Measurements from ENCODE around the gene PTK6.

PTK6 gene

DNA sequence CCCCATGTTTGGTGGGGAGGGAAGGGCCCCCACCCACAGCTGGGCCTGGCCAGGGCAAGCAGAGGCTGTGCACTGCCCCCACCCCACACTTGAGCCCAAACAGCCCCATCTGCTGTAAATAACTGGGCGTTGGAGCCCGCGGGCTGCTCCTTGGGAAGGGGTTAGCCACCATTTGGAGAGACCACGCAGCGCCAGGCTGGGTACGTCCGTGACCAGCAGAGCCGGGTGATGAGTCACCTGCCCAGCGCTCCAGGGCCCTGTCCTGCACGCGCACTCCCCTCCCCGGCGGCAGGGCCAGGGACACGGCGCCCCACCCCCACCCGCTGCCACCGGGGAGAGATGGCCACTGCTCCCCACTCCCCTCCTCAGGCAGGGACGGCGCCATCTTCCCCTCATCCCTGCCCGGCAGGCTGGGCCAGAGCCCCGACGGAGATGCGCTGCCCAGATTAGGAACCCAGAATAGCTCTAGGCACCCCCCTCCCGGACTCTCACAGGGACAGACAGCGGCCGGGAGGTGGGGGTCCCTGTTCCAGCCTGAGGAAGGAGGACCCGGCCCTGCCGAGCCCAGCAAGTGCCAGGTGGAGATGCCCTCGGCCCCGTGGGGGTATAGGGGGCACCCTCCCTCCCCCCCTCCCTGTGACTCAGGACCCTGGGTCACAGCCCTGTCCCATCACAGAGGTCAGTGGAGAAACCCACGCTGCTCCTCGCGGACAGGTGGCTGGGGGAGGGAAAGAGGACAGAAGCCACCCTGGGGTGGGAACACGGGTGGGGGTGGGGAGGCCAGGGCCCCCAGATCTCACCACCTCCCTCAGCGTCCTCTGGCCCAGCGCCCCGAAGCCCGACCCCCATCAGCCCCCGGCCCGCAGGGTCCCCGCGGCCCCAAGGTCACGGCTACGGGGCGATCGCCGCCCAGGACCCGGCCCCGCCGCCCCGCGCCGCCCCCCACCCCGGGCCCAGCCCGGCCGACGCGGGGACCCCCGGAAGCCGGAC, 38.9 kb downstream of the PTK6 start (continued):
- TF ChIP-seq ZNF398 (tag by site-specific recombination; IDR thresholded peaks at IDR 0.05): peak; percentile 80
- TF ChIP-seq KLF16 (tag by site-specific recombination; IDR thresholded peaks at IDR 0.05): peak; percentile 81
- TF ChIP-seq ZNF362 (tag by site-specific recombination; IDR thresholded peaks at IDR 0.05): no peak
- no peak for TF ChIP-seq FEZF1 (tag by site-specific recombination; IDR thresholded peaks at IDR 0.05)
- no peak for TF ChIP-seq ZNF133 (tag by site-specific recombination; IDR thresholded peaks at IDR 0.05)
- peak; percentile 88 for TF ChIP-seq ZEB2 (tag by site-specific recombination; IDR thresholded peaks at IDR 0.05)
- TF ChIP-seq GLIS2 (tag by site-specific recombination; IDR thresholded peaks at IDR 0.05): peak; percentile 72
- no peak for TF ChIP-seq ZNF37A (tag by site-specific recombination; IDR thresholded peaks at IDR 0.05)
- TF ChIP-seq ZNF692 (tag by site-specific recombination; IDR thresholded peaks at IDR 0.05): peak; percentile 33; the same call in 1 of the 2 replicates
- TF ChIP-seq, protein P1, sequence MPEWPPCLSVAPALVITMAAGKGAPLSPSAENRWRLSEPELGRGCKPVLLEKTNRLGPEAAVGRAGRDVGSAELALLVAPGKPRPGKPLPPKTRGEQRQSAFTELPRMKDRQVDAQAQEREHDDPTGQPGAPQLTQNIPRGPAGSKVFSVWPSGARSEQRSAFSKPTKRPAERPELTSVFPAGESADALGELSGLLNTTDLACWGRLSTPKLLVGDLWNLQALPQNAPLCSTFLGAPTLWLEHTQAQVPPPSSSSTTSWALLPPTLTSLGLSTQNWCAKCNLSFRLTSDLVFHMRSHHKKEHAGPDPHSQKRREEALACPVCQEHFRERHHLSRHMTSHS (tag by site-specific recombination; IDR thresholded peaks at IDR 0.05): no peak
- TF ChIP-seq, protein P2, sequence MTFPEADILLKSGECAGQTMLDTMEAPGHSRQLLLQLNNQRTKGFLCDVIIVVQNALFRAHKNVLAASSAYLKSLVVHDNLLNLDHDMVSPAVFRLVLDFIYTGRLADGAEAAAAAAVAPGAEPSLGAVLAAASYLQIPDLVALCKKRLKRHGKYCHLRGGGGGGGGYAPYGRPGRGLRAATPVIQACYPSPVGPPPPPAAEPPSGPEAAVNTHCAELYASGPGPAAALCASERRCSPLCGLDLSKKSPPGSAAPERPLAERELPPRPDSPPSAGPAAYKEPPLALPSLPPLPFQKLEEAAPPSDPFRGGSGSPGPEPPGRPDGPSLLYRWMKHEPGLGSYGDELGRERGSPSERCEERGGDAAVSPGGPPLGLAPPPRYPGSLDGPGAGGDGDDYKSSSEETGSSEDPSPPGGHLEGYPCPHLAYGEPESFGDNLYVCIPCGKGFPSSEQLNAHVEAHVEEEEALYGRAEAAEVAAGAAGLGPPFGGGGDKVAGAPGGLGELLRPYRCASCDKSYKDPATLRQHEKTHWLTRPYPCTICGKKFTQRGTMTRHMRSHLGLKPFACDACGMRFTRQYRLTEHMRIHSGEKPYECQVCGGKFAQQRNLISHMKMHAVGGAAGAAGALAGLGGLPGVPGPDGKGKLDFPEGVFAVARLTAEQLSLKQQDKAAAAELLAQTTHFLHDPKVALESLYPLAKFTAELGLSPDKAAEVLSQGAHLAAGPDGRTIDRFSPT (tag by site-specific recombination; IDR thresholded peaks at IDR 0.05): peak; percentile 88
- TF ChIP-seq ZBTB7A (tag by site-specific recombination; IDR thresholded peaks at IDR 0.05; ENCODE audit: low read depth): 0 out of 2 replicates have a peak, but pooled peaks have one; percentile 35
- peak; percentile 22; the same call in 1 of the 2 replicates for TF ChIP-seq ZFHX2 (tag by site-specific recombination; conservative IDR thresholded peaks at IDR 0.05)
- TF ChIP-seq ZBTB10 (tag by site-specific recombination; IDR thresholded peaks at IDR 0.05): peak; percentile 98
- peak; percentile 25; the same call in 1 of the 2 replicates for TF ChIP-seq ZNF324 (tag by site-specific recombination; IDR thresholded peaks at IDR 0.05)
- peak; percentile 52; the same call in 1 of the 2 replicates for TF ChIP-seq ZNF76 (tag by site-specific recombination; IDR thresholded peaks at IDR 0.05; ENCODE audit: borderline replicate concordance, low read depth)
- peak; percentile 85; the same call in 1 of the 2 replicates for TF ChIP-seq BCL11A (tag by site-specific recombination; IDR thresholded peaks at IDR 0.05; ENCODE audit: low read depth)
- TF ChIP-seq ZNF202 (tag by site-specific recombination; IDR thresholded peaks at IDR 0.05; ENCODE audit: borderline replicate concordance): peak; percentile 94
- TF ChIP-seq ZNF639 (tag by site-specific recombination; IDR thresholded peaks at IDR 0.05): 0 out of 2 replicates have a peak, but pooled peaks have one; percentile 16
- peak; percentile 26; the same call in 1 of the 2 replicates for TF ChIP-seq ZNF561 (tag by site-specific recombination; IDR thresholded peaks at IDR 0.05; ENCODE audit: borderline replicate concordance)
- TF ChIP-seq SP2 (tag by site-specific recombination; IDR thresholded peaks at IDR 0.05): peak; percentile 39; the same call in 1 of the 2 replicates
- TF ChIP-seq OSR2 (tag by site-specific recombination; IDR thresholded peaks at IDR 0.05): peak; percentile 52; the same call in 1 of the 2 replicates
- TF ChIP-seq ZNF433 (tag by site-specific recombination; IDR thresholded peaks at IDR 0.05; ENCODE audit: low read depth): no peak

Measured in HEK293 (cell line).